ENCODE results near the gene OSCP1. TPM values are rescaled to one million over a fixed set of nuclear protein-coding genes. Genes with fewer than 3 reads are reported as not detected.

The OSCP1 gene
- total RNA-seq, 1 experiment from 2014 or later = 5.7 TPM

- DNase-seq (ENCODE audit: low spot score) = no peak
- BruUV-seq (replicated peaks) = no TSS peak
- peaks cover 60% of the 10 kb centered on the region for H3K4me1 ChIP-seq (ENCODE audit: insufficient read depth, low read length, poor library complexity, severe bottlenecking)
- no peaks in the 10 kb centered on the region for H3K27me3 ChIP-seq (replicated peaks; ENCODE audit: insufficient read depth, low read depth, low read length, poor library complexity)
- TF ChIP-seq EZH2 (IDR thresholded peaks at IDR 0.05; ENCODE audit: borderline replicate concordance, low read depth, low read length, poor library complexity, severe bottlenecking) (no peak), CTCF (conservative IDR thresholded peaks at IDR 0.05; ENCODE audit: low read depth, low read length) (no peak)
- intact Hi-C loops (cut with micrococcal nuclease; ENCODE audit: unreplicated experiment) = no loop called here
- no peak overlapping the region for H3K4me3 ChIP-seq (ENCODE audit: low read depth, low read length, poor library complexity, severe bottlenecking)
- H3K36me3 ChIP-seq (ENCODE audit: insufficient read depth, low read length, poor library complexity, severe bottlenecking) = peaks cover 12% of the 10 kb centered on the region
- CTCF ChIA-PET = interaction anchor here (0.6 kb wide), 1 partner anchor 1099 kb away, joined by 8 read pairs; no protein-coding TSS in a partner anchor
- peak overlapping the region; percentile 90 for H3K27ac ChIP-seq (ENCODE audit: low read depth, low read length, poor library complexity, severe bottlenecking)
- no peaks in the 10 kb centered on the region for H3K9me3 ChIP-seq (ENCODE audit: low read depth, low read length, poor library complexity, severe bottlenecking)
- POLR2A ChIA-PET (ENCODE audit: low non-redundant PET) = no interaction called here
These were observed 77.6 kb downstream of the OSCP1 start for GRCh38 chr1:36372617-36373016.

- POLR2A ChIA-PET (ENCODE audit: low non-redundant PET) = no interaction called here
- Histone ChIP-seq H3K4me1 (ENCODE audit: insufficient read depth, low read length, poor library complexity, severe bottlenecking) (peaks cover 53% of the 10 kb centered on the region), H3K36me3 (ENCODE audit: insufficient read depth, low read length, poor library complexity, severe bottlenecking) (peaks cover 13% of the 10 kb centered on the region), H3K4me3 (ENCODE audit: low read depth, low read length, poor library complexity, severe bottlenecking) (no peak overlapping the region), H3K27me3 (replicated peaks; ENCODE audit: insufficient read depth, low read depth, low read length, poor library complexity) (no peaks in the 10 kb centered on the region), H3K27ac (ENCODE audit: low read depth, low read length, poor library complexity, severe bottlenecking) (peak overlapping the region; percentile 51), H3K9me3 (ENCODE audit: low read depth, low read length, poor library complexity, severe bottlenecking) (no peaks in the 10 kb centered on the region)
- peak; percentile 86 for DNase-seq (ENCODE audit: low spot score)
- CTCF ChIA-PET = interaction anchor here (0.6 to 0.7 kb wide), 2 partner anchors 27 to 220 kb away, joined by 3 to 4 read pairs; partner anchors contain the start of gene TRAPPC3
- TF ChIP-seq EZH2 (IDR thresholded peaks at IDR 0.05; ENCODE audit: borderline replicate concordance, low read depth, low read length, poor library complexity, severe bottlenecking) (no peak), CTCF (conservative IDR thresholded peaks at IDR 0.05; ENCODE audit: low read depth, low read length) (peak; percentile 91)
- no TSS peak for BruUV-seq (replicated peaks)
- intact Hi-C loops (cut with micrococcal nuclease; ENCODE audit: unreplicated experiment) = loop anchor here (2.0 kb wide), 1 partner anchor 270 kb away; no protein-coding TSS in a partner anchor
These were observed 81.0 kb downstream of the OSCP1 start for GRCh38 chr1:36369061-36369861.

Other genes starting within 250 kb of the OSCP1 start
- gene THRAP3, start 226.0 kb downstream of the OSCP1 start, total RNA-seq (2021) = 133 and 143 TPM in 2 replicates
- 2.9 and 4.0 TPM in 2 replicates for gene SH3D21, start 144.1 kb downstream of the OSCP1 start, total RNA-seq (2021)
- 6.2 and 8.4 TPM in 2 replicates for gene EVA1B, start 126.8 kb downstream of the OSCP1 start, total RNA-seq (2021)
- 93.2 and 109 TPM in 2 replicates for gene STK40, start 64.5 kb downstream of the OSCP1 start, total RNA-seq (2021)
- gene LSM10, start 52.5 kb downstream of the OSCP1 start, total RNA-seq (2021) = 60.7 and 68.0 TPM in 2 replicates
- 140 and 144 TPM in 2 replicates for gene MRPS15, start 13.9 kb upstream of the OSCP1 start, total RNA-seq (2021)
- gene CSF3R, start 32.5 kb upstream of the OSCP1 start, total RNA-seq (2021) = not detected in 2 replicates